HG03520 (cell line): ENCODE measurements around the gene UBN1.

Experiments
- ATAC-seq: cut with Tn5 transposase; IDR thresholded peaks from one replicate; pipeline ENCODE4 v1.9.1; 2021; ENCODE audit warnings: mild to moderate bottlenecking, moderate library complexity; ENCODE audit not compliant: unreplicated experiment

Gene UBN1

DNA sequence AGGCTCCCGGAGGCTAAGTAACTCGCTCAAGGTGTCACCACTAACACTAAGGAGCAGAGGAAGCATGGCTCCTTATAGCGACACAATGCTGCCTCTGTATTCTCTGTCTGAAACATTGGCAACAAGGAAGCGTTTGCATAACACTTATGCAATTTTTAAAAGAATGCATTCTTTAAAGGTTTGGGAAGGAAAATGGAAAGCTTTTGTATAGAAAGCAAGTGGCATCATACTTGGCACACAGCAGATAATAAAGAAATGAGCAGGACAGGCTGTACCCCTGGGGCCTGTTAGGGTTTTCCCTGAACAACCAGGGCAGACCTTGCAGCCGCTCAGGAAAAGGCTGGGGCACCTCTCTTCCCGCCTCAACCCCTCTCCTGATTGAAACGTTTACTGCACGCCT is 52.8 kb downstream of the UBN1 start:
- ATAC-seq: no peak

DNA sequence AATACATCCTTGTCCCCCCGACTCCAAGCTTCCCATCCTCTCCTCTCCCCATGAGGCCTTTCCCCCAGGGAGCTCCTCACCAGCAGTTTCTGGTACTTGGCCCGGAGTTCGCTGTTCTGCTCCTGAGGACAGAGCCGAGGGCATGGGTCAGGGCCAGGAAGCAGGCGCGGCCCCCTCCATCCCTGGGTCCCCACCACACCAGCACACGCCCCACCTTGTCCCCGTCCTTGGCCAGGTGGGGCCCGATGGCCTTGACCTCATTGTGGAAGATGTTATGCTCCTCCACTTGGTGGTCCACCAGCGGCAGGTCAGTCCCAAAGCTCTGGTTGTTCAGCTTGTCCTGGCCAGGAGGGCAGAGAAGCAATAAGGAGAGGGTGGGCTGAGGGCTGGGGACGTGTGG is 53.5 kb downstream of the UBN1 start:
- ATAC-seq: no peak

- ATAC-seq: no peak
Observed at GRCh38 chr16:4902038-4902437, 54.8 kb downstream of the UBN1 start.

- no peak for ATAC-seq
Observed at GRCh38 chr16:4904108-4904941, 57.0 kb downstream of the UBN1 start.

DNA sequence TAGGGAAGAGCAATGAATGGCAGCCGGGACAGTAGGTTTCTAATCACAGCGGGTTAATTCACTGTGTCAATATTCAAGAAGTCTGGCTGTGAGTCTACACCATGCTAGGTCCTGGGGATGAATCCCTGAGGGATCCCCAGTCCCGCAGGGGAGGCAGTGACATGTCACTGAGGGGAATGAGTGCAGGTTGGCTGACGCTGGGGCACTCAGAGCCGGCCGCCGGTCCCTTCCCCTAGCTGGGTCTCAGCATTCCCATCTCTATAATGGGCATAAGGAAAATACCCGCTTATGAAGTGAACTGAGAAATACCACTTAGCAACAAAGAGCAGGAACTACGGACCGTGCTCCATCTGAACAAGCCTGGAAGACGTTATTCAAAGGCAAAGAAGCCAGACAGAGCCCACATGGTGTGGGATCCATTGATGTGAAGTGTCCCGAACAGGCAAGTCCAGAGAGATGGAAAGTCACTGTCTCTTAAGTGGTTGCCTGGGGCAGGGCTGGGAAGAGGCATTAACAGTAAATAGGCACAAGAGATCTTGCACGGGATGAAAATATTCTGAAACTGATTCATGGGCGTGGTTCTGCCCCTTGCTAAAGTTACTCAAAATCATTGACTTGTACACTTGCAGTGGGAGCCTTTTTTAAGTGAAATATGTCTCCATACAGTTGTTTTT is 57.8 kb downstream of the UBN1 start:
- no peak for ATAC-seq

- ATAC-seq: no peak
Observed at GRCh38 chr16:4908854-4909401, 61.6 kb downstream of the UBN1 start.

DNA sequence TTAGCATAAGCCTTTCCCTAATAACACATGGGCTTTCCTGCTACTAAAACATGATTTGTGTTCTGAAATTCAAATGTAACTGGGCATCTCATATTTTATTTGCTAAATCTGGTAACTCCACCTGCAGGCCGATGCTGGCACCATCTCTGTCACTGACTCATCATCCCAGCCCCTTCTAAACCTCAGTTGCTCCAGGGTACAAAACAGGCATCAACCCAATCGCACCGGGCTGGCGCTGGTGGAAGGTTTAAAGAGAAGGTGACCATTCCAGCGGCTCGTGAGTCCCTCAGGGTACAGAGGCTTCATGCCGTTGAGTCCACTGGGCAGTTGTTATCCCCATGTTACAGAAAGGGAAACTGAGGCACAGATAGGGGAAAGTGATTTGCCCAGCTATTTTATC is 62.5 kb downstream of the UBN1 start:
- ATAC-seq: no peak

DNA sequence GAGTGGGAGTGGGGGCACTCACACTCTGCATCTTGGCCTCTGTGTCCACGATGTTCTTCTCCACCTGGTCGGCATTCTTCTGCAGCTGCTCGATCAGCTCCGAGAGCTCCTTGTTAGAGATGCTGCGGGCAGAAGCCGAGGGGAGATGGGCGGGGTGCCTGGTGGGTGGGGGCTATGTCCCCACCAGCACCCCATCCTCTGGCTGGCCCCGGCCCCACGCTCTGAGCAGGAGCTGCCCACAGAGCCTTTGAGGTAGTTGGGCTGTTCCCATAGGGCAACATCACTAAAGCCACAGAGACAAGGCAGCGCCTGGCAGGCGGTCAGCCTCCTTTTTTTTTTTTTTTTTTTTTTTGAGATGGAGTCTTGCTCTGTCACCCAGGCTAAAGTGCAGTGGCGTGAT is 63.5 kb downstream of the UBN1 start:
- ATAC-seq: no peak

GRCh38 chr16:4911970-4912386 is 64.7 kb downstream of the UBN1 start:
- no peak for ATAC-seq

DNA sequence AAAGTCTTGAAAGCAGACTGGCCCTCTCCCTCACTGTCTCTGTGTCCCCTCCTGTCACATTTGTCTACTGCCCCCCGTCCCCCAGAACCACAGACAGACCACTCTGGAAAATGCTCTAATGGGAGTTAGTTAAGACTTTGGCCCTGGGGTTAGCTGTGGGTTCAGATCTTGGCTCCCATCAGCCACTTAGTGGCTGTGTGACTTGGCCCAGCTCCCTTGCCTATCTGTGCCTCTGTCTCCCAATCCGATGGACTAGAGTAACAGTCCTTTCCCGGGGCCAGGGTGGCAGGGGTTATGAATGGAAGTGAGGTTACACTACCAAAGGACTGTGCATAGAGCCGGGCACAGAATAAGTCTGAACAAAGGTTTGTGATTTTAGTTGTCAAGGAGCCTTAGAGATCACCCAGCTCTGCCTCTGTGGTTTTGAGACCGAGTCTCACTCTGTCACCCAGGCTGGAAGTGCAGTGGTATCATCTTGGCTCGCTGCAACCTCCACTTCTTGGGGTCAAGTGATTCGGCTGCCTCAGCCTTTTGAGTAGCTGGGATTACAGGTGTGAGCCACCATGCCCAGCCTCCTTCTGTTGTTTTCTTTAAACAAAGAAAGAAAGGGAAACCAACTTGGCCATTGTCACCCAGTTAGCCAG is 66.0 kb downstream of the UBN1 start:
- no peak for ATAC-seq

DNA sequence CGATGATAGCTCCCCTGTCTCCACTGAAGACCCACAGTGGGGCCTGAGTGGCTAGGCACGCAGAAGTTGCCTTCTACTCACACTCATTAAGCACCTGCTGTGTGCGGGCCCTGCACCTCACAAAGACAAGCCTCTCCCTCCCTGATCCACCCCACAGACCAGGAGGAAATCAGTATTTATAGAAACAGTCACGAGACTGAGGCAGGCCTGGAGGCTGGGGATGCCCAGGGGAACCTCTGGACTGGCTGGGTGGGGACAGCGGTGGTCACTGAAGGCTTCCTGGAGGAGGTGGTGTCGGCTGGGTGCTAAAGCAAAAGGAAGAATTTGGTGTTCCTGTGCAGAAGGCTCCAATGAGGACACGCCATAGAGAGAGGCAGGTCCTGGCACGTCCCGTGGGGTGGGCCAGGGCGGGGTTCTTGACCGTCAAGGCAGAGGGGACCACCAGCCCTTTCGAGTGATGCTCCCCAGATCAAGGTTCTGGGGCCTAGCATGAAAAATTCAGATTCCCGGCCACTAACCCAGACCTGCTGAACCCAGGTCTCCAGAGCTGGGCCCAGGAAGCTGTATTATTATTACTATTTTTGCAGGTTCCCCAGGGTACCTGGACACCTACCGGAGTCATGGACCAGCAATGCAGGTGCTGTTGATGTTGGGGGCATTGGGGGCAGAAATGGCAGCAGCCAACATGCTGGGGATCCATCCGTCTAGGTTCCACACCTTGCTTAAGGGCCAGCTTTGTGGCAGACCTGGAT is 66.7 kb downstream of the UBN1 start:
- no peak for ATAC-seq

GRCh38 chr16:4914528-4915225 is 67.4 kb downstream of the UBN1 start:
- ATAC-seq: no peak

DNA sequence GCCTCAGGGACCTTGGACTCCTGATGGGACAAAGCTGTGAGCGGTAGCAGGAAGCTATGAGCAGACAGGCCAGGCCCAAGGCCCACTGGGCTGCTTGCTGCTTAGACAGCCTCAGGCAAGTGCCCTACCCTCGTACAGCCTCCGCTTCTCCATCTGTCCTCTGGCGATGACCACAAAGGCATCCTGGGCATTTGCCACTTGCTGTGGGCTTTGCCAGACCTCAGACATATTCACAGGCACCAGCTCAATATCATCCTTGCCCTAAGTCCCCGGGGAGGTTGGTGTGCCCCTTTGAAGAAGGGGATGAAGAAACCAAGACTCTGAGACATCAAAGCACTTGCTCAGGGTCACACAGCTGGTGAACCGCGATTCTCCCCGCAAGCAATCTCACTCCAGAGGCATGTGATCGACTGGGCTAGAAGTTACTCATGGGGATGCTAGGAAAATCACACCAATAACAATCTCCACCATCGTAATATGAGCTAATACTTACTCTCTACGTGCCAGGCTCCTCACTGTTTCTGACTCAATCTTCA is 68.0 kb downstream of the UBN1 start:
- no peak for ATAC-seq

GRCh38 chr16:4917117-4917516 is 69.8 kb downstream of the UBN1 start:
- ATAC-seq: no peak

GRCh38 chr16:4918781-4919251 is 71.5 kb downstream of the UBN1 start:
- no peak for ATAC-seq

DNA sequence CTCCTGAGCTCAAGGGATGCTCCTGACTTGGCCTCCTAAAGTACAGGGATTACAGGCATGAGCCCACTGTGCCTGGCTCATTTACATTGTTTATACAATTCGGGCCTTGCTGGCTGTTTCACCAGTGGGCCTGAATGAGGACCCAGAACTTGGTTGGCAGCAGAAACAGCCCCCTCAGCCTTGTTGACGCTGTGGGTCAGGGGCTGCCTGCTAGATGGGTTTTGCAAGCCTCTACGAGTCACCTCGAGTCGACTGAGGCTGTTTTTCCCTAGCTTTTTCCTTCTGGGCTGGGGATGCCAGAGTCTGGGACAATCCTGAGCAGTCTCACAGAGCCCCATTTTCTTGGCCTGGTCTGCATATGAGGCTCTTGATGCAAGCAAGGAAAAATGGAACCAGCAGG is 73.5 kb downstream of the UBN1 start:
- no peak for ATAC-seq

- ATAC-seq: no peak
Observed at GRCh38 chr16:4922721-4923342, 75.6 kb downstream of the UBN1 start.

DNA sequence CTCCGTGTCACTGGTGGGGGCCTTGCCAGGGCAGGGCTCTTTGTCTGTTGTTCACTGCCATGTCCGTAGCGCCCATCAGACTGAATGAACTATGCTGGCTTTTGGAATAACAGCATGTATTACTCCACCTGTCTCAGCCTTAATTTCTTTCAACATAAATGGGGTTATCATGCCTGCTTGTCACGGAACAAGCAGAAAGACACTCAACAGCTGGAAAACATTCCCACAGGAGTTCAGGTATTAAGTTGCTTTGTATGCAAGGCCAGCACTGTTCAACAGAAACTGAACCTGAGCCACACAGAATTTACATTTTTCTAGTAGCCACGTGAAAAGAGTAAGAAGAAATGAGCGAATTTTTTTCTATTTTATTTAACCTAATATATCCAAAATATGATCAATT is 76.6 kb downstream of the UBN1 start:
- no peak for ATAC-seq

- ATAC-seq: no peak
Observed at GRCh38 chr16:4924593-4925292, 77.5 kb downstream of the UBN1 start.
